Measurements from ENCODE around the gene SLC29A3. TPM values are rescaled to one million over a fixed set of nuclear protein-coding genes. Genes with fewer than 3 reads are reported as not detected.

SLC29A3 gene
- 3.8 and 4.6 TPM in 2 replicates for polyA plus RNA-seq (2012; rRNA removed)
- polyA plus RNA-seq (2012; cell fraction: cytosol; rRNA removed): 2.2 and 3.1 TPM in 2 replicates
- polyA plus RNA-seq (2012; cell fraction: nucleus; rRNA removed): 3.6 and 4.6 TPM in 2 replicates

- no peaks in the 10 kb centered on the region for H3K79me2 ChIP-seq (ENCODE audit: insufficient read depth)
- peak; percentile 93 for DNase-seq
- POLR2A ChIA-PET: interaction anchor here (0.7 to 1.9 kb wide), 10 partner anchors 11 to 398 kb away, joined by 3 to 14 read pairs (median 3); no protein-coding TSS in a partner anchor
- H3K36me3 ChIP-seq (replicated peaks in 1 of 2; ENCODE audit: control insufficient read depth in 1 of 2, insufficient read depth in 2 of 2, low read length in 1 of 2): peaks cover 0 to 3% of the 10 kb centered on the region in 2 experiments
- WGBS (ENCODE audit: low lambda C conversion rate): 2% methylated on average over 32 of the region's 62 CpGs
- H3K9me3 ChIP-seq: no peaks in the 10 kb centered on the region
- H3F3A ChIP-seq (replicated peaks; ENCODE audit: insufficient read depth): peaks cover 4% of the 10 kb centered on the region
- peak within 1 kb of the TSS; percentile 97 for H3K4me2 ChIP-seq
- peak within 1 kb of the TSS; percentile 34 to 87; a peak in 3 of 4 replicates for H3K27ac ChIP-seq (ENCODE audit: low read depth in 2 of 2, low read length in 1 of 2)
- no peaks in the 10 kb centered on the region for H3K27me3 ChIP-seq (ENCODE audit: insufficient read depth)
- H4K20me1 ChIP-seq (ENCODE audit: insufficient read depth): no peaks in the 10 kb centered on the region
- H3K9ac ChIP-seq: peak within 1 kb of the TSS; percentile 78
- no peaks in the 10 kb centered on the region for H3K9me2 ChIP-seq
- peaks cover 0 to 18% of the 10 kb centered on the region in 2 experiments; a peak in 1 of 4 replicates for H3K4me1 ChIP-seq (ENCODE audit: control insufficient read depth in 1 of 2, insufficient read depth in 2 of 2, low read depth in 1 of 2, low read length in 1 of 2)
- H2AFZ ChIP-seq (ENCODE audit: low read depth): peak within 1 kb of the TSS; percentile 99
- peak within 1 kb of the TSS; percentile 86 to 94 for H3K4me3 ChIP-seq (ENCODE audit: low read depth in 2 of 2, low read length in 1 of 2)
- CTCF ChIA-PET: interaction anchor here (0.6 to 9.0 kb wide), 54 partner anchors 11 to 494 kb away, joined by 3 to 99 read pairs (median 4); partner anchors contain the start of gene CDH23
- TF ChIP-seq NFIC (IDR thresholded peaks at IDR 0.05; ENCODE audit: borderline replicate concordance) (no peak), CHD2 (IDR thresholded peaks at IDR 0.05; ENCODE audit: low read length, partially characterized antibody) (no peak), EP300 (IDR thresholded peaks at IDR 0.05; ENCODE audit: borderline replicate concordance in 1 of 2, low read depth in 1 of 2, low read length in 1 of 2) (no peak), TEAD4 (IDR thresholded peaks at IDR 0.05; ENCODE audit: borderline replicate concordance, insufficient read depth) (no peak), RAD21 (IDR thresholded peaks at IDR 0.05; ENCODE audit: low read length) (peak; percentile 66), PBX3 (IDR thresholded peaks at IDR 0.05) (no peak), RXRA (IDR thresholded peaks at IDR 0.05; ENCODE audit: borderline replicate concordance, low read depth) (no peak), FOXM1 (IDR thresholded peaks at IDR 0.05; ENCODE audit: low read depth) (no peak), MXI1 (IDR thresholded peaks at IDR 0.05; ENCODE audit: low read depth, low read length) (peak; percentile 90), GATA2 (CRISPR knock-in tag; IDR thresholded peaks at IDR 0.05) (no peak), TAF1 (IDR thresholded peaks at IDR 0.05; ENCODE audit: borderline replicate concordance, low read depth, low read length) (0 out of 2 replicates have a peak, but pooled peaks have one; percentile 17), SMC3 (IDR thresholded peaks at IDR 0.05; ENCODE audit: low read depth, low read length) (peak; percentile 58), EZH2phosphoT487 (IDR thresholded peaks at IDR 0.05; ENCODE audit: borderline replicate concordance, low read depth) (no peak), YY1 (IDR thresholded peaks at IDR 0.05; ENCODE audit: low read depth) (0 out of 2 replicates have a peak, but pooled peaks have one; percentile 39), TCF12 (IDR thresholded peaks at IDR 0.05) (no peak), CTCF (IDR thresholded peaks at IDR 0.05) (peak; percentile 67)
- TF ChIP-seq, protein P1, sequence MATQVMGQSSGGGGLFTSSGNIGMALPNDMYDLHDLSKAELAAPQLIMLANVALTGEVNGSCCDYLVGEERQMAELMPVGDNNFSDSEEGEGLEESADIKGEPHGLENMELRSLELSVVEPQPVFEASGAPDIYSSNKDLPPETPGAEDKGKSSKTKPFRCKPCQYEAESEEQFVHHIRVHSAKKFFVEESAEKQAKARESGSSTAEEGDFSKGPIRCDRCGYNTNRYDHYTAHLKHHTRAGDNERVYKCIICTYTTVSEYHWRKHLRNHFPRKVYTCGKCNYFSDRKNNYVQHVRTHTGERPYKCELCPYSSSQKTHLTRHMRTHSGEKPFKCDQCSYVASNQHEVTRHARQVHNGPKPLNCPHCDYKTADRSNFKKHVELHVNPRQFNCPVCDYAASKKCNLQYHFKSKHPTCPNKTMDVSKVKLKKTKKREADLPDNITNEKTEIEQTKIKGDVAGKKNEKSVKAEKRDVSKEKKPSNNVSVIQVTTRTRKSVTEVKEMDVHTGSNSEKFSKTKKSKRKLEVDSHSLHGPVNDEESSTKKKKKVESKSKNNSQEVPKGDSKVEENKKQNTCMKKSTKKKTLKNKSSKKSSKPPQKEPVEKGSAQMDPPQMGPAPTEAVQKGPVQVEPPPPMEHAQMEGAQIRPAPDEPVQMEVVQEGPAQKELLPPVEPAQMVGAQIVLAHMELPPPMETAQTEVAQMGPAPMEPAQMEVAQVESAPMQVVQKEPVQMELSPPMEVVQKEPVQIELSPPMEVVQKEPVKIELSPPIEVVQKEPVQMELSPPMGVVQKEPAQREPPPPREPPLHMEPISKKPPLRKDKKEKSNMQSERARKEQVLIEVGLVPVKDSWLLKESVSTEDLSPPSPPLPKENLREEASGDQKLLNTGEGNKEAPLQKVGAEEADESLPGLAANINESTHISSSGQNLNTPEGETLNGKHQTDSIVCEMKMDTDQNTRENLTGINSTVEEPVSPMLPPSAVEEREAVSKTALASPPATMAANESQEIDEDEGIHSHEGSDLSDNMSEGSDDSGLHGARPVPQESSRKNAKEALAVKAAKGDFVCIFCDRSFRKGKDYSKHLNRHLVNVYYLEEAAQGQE (IDR thresholded peaks at IDR 0.05; ENCODE audit: low read depth, low read length): no peak
- TF ChIP-seq, protein P2, sequence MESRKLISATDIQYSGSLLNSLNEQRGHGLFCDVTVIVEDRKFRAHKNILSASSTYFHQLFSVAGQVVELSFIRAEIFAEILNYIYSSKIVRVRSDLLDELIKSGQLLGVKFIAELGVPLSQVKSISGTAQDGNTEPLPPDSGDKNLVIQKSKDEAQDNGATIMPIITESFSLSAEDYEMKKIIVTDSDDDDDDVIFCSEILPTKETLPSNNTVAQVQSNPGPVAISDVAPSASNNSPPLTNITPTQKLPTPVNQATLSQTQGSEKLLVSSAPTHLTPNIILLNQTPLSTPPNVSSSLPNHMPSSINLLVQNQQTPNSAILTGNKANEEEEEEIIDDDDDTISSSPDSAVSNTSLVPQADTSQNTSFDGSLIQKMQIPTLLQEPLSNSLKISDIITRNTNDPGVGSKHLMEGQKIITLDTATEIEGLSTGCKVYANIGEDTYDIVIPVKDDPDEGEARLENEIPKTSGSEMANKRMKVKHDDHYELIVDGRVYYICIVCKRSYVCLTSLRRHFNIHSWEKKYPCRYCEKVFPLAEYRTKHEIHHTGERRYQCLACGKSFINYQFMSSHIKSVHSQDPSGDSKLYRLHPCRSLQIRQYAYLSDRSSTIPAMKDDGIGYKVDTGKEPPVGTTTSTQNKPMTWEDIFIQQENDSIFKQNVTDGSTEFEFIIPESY (IDR thresholded peaks at IDR 0.05; ENCODE audit: borderline replicate concordance, low read depth): no peak
- TF ChIP-seq, protein P3, sequence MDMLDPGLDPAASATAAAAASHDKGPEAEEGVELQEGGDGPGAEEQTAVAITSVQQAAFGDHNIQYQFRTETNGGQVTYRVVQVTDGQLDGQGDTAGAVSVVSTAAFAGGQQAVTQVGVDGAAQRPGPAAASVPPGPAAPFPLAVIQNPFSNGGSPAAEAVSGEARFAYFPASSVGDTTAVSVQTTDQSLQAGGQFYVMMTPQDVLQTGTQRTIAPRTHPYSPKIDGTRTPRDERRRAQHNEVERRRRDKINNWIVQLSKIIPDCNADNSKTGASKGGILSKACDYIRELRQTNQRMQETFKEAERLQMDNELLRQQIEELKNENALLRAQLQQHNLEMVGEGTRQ (IDR thresholded peaks at IDR 0.05; ENCODE audit: borderline replicate concordance, low read depth, low read length): no peak
- TF ChIP-seq, protein P4, sequence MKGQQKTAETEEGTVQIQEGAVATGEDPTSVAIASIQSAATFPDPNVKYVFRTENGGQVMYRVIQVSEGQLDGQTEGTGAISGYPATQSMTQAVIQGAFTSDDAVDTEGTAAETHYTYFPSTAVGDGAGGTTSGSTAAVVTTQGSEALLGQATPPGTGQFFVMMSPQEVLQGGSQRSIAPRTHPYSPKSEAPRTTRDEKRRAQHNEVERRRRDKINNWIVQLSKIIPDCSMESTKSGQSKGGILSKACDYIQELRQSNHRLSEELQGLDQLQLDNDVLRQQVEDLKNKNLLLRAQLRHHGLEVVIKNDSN (IDR thresholded peaks at IDR 0.05; ENCODE audit: borderline replicate concordance, low read depth): no peak
Measured at GRCh38 chr10:71319042-71319799, at the start of gene SLC29A3. TSS of gene SLC29A3 (plus strand) at chr10:71319259. CDS start at chr10:71319310, 51 bp downstream.

Measured in SK-N-SH (cell line).